ENCODE results near the gene NOG. TPM values are rescaled to one million over a fixed set of nuclear protein-coding genes. Genes with fewer than 3 reads are reported as not detected.

The NOG gene
- total and polyA plus RNA-seq, 2 donors (not counting 3 experiments of a cell fraction or from before 2014, with no cell fraction given): 0.63 to 2.3 TPM

- H3K9me1 ChIP-seq (replicated peaks; ENCODE audit: control insufficient read depth, extremely low read depth, insufficient read depth, low read length): no peaks in the 10 kb centered on the region
- H3K36me3 ChIP-seq (ENCODE audit: control insufficient read depth in 2 of 2, extremely low read depth in 1 of 2, insufficient read depth in 2 of 2, low read length in 2 of 2): no peaks in the 10 kb centered on the region
- no peak overlapping the region for H2AFZ ChIP-seq (ENCODE audit: low read depth, low read length)
- peaks cover 23% of the 10 kb centered on the region for H3K4me1 ChIP-seq (ENCODE audit: control insufficient read depth, extremely low read depth, insufficient read depth, low read length)
- intact Hi-C loops (cut with micrococcal nuclease) (loop anchor here (10.0 kb wide), 1 partner anchor 282 kb away; no protein-coding TSS in a partner anchor), dilution Hi-C loops (cut with MboI; ENCODE audit: extremely low pct_ligation_motif_present, low sequenced_read_pairs) (loop anchor here (25.0 kb wide), 1 partner anchor 115 kb away; no protein-coding TSS in a partner anchor)
- no peaks in the 10 kb centered on the region for H4K20me1 ChIP-seq (replicated peaks; ENCODE audit: control insufficient read depth, extremely low read depth, insufficient read depth, low read length)
- peaks cover 35 to 43% of the 10 kb centered on the region in 2 experiments for H3K27me3 ChIP-seq (ENCODE audit: control insufficient read depth in 2 of 2, insufficient read depth in 2 of 2, low read length in 2 of 2)
- ChIA-PET CTCF (interaction anchor here (0.7 to 10.6 kb wide), 10 partner anchors 15 to 183 kb away, joined by 3 to 473 read pairs (median 4); no protein-coding TSS in a partner anchor), POLR2A (no interaction called here)
- H3K4me2 ChIP-seq (ENCODE audit: insufficient read depth, low read length): peak overlapping the region; percentile 50
- H3K27ac ChIP-seq (ENCODE audit: insufficient read depth, low read depth, low read length): no peak overlapping the region
- no peak for DNase-seq (ENCODE audit: low read depth, low spot score)
- TF ChIP-seq MAX (IDR thresholded peaks at IDR 0.05; ENCODE audit: insufficient read depth, insufficient read length) (no peak), CTCF (IDR thresholded peaks at IDR 0.05; ENCODE audit: extremely low read depth in 1 of 2, insufficient read depth in 1 of 2, low read depth in 1 of 2, low read length in 2 of 2) (no peak), POLR2A (IDR thresholded peaks at IDR 0.05; ENCODE audit: low read depth, low read length) (no peak), POLR2AphosphoS5 (IDR thresholded peaks at IDR 0.05; ENCODE audit: insufficient read depth, low read depth, low read length) (no peak), EZH2 (IDR thresholded peaks at IDR 0.05; ENCODE audit: borderline replicate concordance, low read depth, low read length, severe bottlenecking) (peak; percentile 80)
- H3K79me2 ChIP-seq (ENCODE audit: control insufficient read depth, insufficient read depth, low read length): no peaks in the 10 kb centered on the region
- no TSS peak for BruUV-seq (replicated peaks)
- no peak overlapping the region for H3K9ac ChIP-seq (replicated peaks; ENCODE audit: extremely low read depth, insufficient read depth, low read length)
- peak; percentile 73 for FAIRE-seq
- H3K4me3 ChIP-seq (replicated peaks in 1 of 3; ENCODE audit: insufficient read depth in 1 of 3, low read depth in 1 of 3, low read length in 3 of 3): no peak overlapping the region
- no peaks in the 10 kb centered on the region for H3K9me3 ChIP-seq (replicated peaks; ENCODE audit: control insufficient read depth, insufficient read depth, low read length)
These were observed 3.4 kb downstream of the NOG start for GRCh38 chr17:56596691-56597494.

Data from endothelial cell of umbilical vein (primary cell).